K562 (cell line): Measurements from ENCODE around the gene GAB1. TPM values are rescaled to one million over a fixed set of nuclear protein-coding genes. Genes with fewer than 3 reads are reported as not detected.

Experiments
- ATF1 ChIP-seq, 2 experiments: fragments of 450-650 bp in 1 of 2; IDR thresholded peaks; 2 replicates each; pipeline ENCODE4 v1.6.1; 2016; ENCODE audit warnings: missing compliant biosample characterization in 1 of 2, missing genetic modification characterization in 1 of 2
- CREBBP ChIP-seq: IDR thresholded peaks from one replicate; pipeline ENCODE4 v1.6.1; 2012; ENCODE audit warnings: low read depth, mild to moderate bottlenecking, control low read depth, inconsistent platforms, low read length
- MYNN ChIP-seq, 2 experiments: sonication (generic); formaldehyde crosslinking in 1 of 2; IDR thresholded peaks; 2 replicates each; pipeline versions ENCODE4 v1.5.0 to v1.6.1; 2016 to 2020; ENCODE audit warnings: antibody characterized with exemption in 1 of 2, missing genetic modification reagents in 1 of 2
- NCOR1 ChIP-seq: fragments of 450-650 bp; IDR thresholded peaks from 2 replicates; pipeline ENCODE4 v1.6.1; 2016; ENCODE audit warnings: mild to moderate bottlenecking, moderate library complexity
- NFIC ChIP-seq: fragments of 450-650 bp; IDR thresholded peaks from 2 replicates; pipeline ENCODE4 v1.6.1; 2017; ENCODE audit warnings: mild to moderate bottlenecking, inconsistent platforms
- PML ChIP-seq: IDR thresholded peaks from 2 replicates; pipeline ENCODE4 v1.6.1; 2012; ENCODE audit warnings: low read length, inconsistent platforms
- RAD21 ChIP-seq, 2 experiments: fragments of 250-450 bp in 1 of 2; fragments of 450-650 bp in 1 of 2; sonication (Bioruptor Pico) in 1 of 2; formaldehyde crosslinking in 1 of 2; IDR thresholded peaks in 1 of 2; conservative IDR thresholded peaks in 1 of 2; 2 replicates each; pipeline versions ENCODE4 v1.4.0 to v1.8.0; 2020 to 2022; ENCODE audit warnings: mild to moderate bottlenecking in 2 of 2, moderate library complexity in 1 of 2
- RBM25 ChIP-seq: fragments of 200-400 bp; formaldehyde crosslinking; IDR thresholded peaks from 2 replicates; pipeline ENCODE4 v1.6.1; 2018; ENCODE audit warnings: low read length, low read depth, moderate library complexity; ENCODE audit not compliant: severe bottlenecking
- RREB1 ChIP-seq: fragments of 250-450 bp; sonication (Bioruptor Pico); IDR thresholded peaks from 2 replicates; pipeline ENCODE4 v1.4.0; 2020
- RUNX1 ChIP-seq: sonication (generic); IDR thresholded peaks from 2 replicates; pipeline ENCODE4 v1.6.1; 2016; ENCODE audit warnings: antibody characterized with exemption, low read depth
- SMARCA5 ChIP-seq: fragments of 450-650 bp; IDR thresholded peaks from 2 replicates; pipeline ENCODE4 v1.6.1; 2016
- SOX6 ChIP-seq: fragments of 450-650 bp; IDR thresholded peaks from 2 replicates; pipeline ENCODE4 v1.6.1; 2014; ENCODE audit warnings: mild to moderate bottlenecking
- TFAP4 ChIP-seq: sonication (generic); formaldehyde crosslinking; IDR thresholded peaks from 2 replicates; pipeline ENCODE4 v1.8.0; 2022; ENCODE audit warnings: missing genetic modification reagents, mild to moderate bottlenecking, moderate library complexity, borderline replicate concordance
- TRIM24 ChIP-seq, 2 experiments: fragments of 450-650 bp; IDR thresholded peaks; 2 replicates each; pipeline ENCODE4 v1.6.1; 2016
- polyA plus RNA-seq, 8 experiments: library from polyadenylated mRNA; depleted of rRNA in 4 of 8; stranded (reverse) in 5 of 8; unstranded in 3 of 8; fragments of >200 nt; fragmentation: Nextera tagmentation in 2 of 8; fragmentation: Illumina TruSeq in 1 of 8; extraction: Ambion mirVana in 2 of 8; extraction: Trizol in 1 of 8; gene quantifications; 2 replicates each; pipeline versions ENCODE4 v1.2.1 to v1.2.3, GENCODE V29; 2011 to 2014; ENCODE audit warnings: inconsistent platforms in 1 of 8, missing spikeins in 1 of 8
- total RNA-seq, 7 experiments: library from RNA; depleted of rRNA in 6 of 7; stranded (reverse); fragments of >200 nt in 6 of 7; fragmentation: Illumina TruSeq in 2 of 7; extraction: Trizol in 2 of 7; gene quantifications; 2 replicates each; pipeline versions ENCODE4 v1.2.1 to v1.2.3, GENCODE V29; 2011 to 2021; ENCODE audit warnings: low replicate concordance in 1 of 7
- TF ChIP-seq, protein P1 (sequence below): fragments of 250-450 bp; sonication (Bioruptor Pico); IDR thresholded peaks from 2 replicates; pipeline ENCODE4 v1.5.0; 2020; ENCODE audit warnings: mild to moderate bottlenecking
- TF ChIP-seq, protein P2 (sequence below): fragments of 450-650 bp; IDR thresholded peaks from 2 replicates; pipeline ENCODE4 v1.6.1; 2016; ENCODE audit warnings: mild to moderate bottlenecking

Gene GAB1
- total and polyA plus RNA-seq, 9 of the 15 experiments (the other 6 are each of a cell fraction or from before 2014, with no cell fraction given) = 1.3 to 14.6 (median 7.5) TPM

DNA sequence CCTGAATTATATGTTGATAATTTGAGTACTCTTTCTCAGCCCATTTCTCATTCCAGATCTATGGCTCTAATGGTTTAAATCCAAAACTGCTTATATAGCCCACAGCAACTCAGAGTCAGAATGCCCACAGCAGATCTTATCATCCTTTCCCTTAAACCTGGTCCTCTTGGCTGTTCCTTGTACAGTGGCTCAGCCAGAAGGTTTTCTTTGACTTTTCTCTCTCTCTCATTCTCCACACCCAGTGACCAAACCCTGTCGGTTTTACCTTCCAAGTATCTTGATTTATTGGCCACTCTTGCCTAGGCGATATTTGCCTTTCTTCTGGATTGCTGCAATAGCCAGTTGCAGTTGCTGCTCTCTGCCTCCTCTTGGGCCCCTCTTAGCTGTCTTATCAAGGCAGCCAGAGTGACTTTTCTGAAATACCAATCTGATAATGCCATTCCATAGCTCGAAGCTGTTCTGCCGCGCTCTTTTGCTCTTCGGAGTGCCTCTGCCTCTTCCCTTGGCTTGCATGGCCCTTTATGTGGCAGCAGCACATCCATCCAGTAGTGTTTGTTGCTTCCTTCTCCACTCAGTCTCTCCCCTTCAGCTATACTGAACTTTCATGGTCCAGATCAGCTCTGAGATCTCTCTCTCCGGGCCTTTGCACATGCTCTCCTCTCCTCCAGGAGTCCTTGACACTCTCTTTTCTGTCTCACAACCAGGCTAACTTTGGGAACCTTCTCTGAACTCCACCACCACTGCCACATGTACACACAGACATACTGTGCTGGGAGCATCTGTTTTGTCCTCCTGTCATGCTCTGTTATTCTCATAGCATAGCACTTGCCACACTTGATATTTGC lies 11.8 kb downstream of the GAB1 start (continued):
- TF ChIP-seq, protein P1, sequence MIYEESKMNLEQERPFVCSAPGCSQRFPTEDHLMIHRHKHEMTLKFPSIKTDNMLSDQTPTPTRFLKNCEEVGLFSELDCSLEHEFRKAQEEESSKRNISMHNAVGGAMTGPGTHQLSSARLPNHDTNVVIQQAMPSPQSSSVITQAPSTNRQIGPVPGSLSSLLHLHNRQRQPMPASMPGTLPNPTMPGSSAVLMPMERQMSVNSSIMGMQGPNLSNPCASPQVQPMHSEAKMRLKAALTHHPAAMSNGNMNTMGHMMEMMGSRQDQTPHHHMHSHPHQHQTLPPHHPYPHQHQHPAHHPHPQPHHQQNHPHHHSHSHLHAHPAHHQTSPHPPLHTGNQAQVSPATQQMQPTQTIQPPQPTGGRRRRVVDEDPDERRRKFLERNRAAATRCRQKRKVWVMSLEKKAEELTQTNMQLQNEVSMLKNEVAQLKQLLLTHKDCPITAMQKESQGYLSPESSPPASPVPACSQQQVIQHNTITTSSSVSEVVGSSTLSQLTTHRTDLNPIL (CRISPR knock-in tag) = no peak
- TF ChIP-seq CREBBP = no peak
- peak; percentile 50 to 55; a peak in 3 of 4 replicates for TF ChIP-seq TRIM24 (IDR thresholded peaks at IDR 0.05)
- TF ChIP-seq PML = peak; percentile 55; the same call in 1 of the 2 replicates
- 0 out of 2 replicates have a peak, but pooled peaks have one; percentile 39 for TF ChIP-seq RREB1
- no peak for TF ChIP-seq RUNX1
- TF ChIP-seq NFIC = peak; percentile 61
- TF ChIP-seq MYNN (IDR thresholded peaks at IDR 0.05) = peak; percentile 70; the same call in 1 of the 2 replicates
- no peak for TF ChIP-seq MYNN (CRISPR knock-in tag; IDR thresholded peaks at IDR 0.05)
- TF ChIP-seq, protein P2, sequence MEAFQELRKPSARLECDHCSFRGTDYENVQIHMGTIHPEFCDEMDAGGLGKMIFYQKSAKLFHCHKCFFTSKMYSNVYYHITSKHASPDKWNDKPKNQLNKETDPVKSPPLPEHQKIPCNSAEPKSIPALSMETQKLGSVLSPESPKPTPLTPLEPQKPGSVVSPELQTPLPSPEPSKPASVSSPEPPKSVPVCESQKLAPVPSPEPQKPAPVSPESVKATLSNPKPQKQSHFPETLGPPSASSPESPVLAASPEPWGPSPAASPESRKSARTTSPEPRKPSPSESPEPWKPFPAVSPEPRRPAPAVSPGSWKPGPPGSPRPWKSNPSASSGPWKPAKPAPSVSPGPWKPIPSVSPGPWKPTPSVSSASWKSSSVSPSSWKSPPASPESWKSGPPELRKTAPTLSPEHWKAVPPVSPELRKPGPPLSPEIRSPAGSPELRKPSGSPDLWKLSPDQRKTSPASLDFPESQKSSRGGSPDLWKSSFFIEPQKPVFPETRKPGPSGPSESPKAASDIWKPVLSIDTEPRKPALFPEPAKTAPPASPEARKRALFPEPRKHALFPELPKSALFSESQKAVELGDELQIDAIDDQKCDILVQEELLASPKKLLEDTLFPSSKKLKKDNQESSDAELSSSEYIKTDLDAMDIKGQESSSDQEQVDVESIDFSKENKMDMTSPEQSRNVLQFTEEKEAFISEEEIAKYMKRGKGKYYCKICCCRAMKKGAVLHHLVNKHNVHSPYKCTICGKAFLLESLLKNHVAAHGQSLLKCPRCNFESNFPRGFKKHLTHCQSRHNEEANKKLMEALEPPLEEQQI = 0 out of 2 replicates have a peak, but pooled peaks have one; percentile 22
- TF ChIP-seq RBM25 = peak; percentile 63
- TF ChIP-seq NCOR1 = peak; percentile 64
- TF ChIP-seq ATF1 (CRISPR knock-in tag; IDR thresholded peaks at IDR 0.05) = no peak
- no peak; the same call in 1 of the 2 replicates for TF ChIP-seq ATF1 (tag; IDR thresholded peaks at IDR 0.05)
- peak; percentile 5; the same call in 1 of the 2 replicates for TF ChIP-seq TFAP4 (CRISPR knock-in tag)
- 0 out of 4 replicates have a peak, but pooled peaks of 1 of the 2 experiments have one; percentile 16 for TF ChIP-seq RAD21 (CRISPR knock-in tag; conservative IDR thresholded peaks at IDR 0.05 in 1 of 2, IDR thresholded peaks at IDR 0.05 in 1 of 2)
- TF ChIP-seq SOX6 = peak; percentile 58
- peak; percentile 56; the same call in 1 of the 2 replicates for TF ChIP-seq SMARCA5
